PC-9 (cell line): ENCODE measurements around the gene ADORA1. TPM values are rescaled to one million over a fixed set of nuclear protein-coding genes. Genes with fewer than 3 reads are reported as not detected.

Source experiments
- BruUV-seq: library from RNA; stranded (reverse); fragments of 400-500 nt; replicated peaks from 2 replicates; lab custom pipeline; 2021; lab: Mats Ljungman, UMichigan
- CTCF ChIA-PET: fragments of 300-600 bp; sonication (Branson Sonifier 250); formaldehyde crosslinking; loops from one replicate; lab custom pipeline; 2022; ENCODE audit warnings: antibody characterized with exemption; lab: Charles Lee
- POLR2A ChIA-PET: fragments of 300-600 bp; sonication (Branson Sonifier 250); formaldehyde crosslinking; loops from one replicate; lab custom pipeline; 2022; ENCODE audit warnings: antibody characterized with exemption; ENCODE audit not compliant: unreplicated experiment; lab: Charles Lee
- DNase-seq, 2 experiments: peaks; one replicate each; pipeline versions ENCODE4 v3.0.0 to v3.0.0-alpha.2; 2015 to 2022; ENCODE audit warnings: mixed read lengths in 1 of 2
- H2AFZ ChIP-seq: fragments of 200-600 bp; sonication (generic); 2 replicates; pipeline ENCODE4 v1.8.1; 2017; ENCODE audit warnings: antibody characterized with exemption
- H3F3A ChIP-seq: fragments of 200-600 bp; sonication (generic); 2 replicates; pipeline ENCODE4 v1.8.1; 2017; ENCODE audit warnings: antibody characterized with exemption, mild to moderate bottlenecking, low read depth; ENCODE audit not compliant: insufficient read depth
- H3K27ac ChIP-seq: fragments of 200-600 bp; sonication (generic); 2 replicates; pipeline ENCODE4 v1.6.1; 2016; ENCODE audit warnings: mixed run types
- H3K27me3 ChIP-seq: fragments of 200-600 bp; sonication (generic); 2 replicates; pipeline ENCODE4 v1.6.1; 2016; ENCODE audit warnings: low read depth, mixed run types; ENCODE audit not compliant: insufficient read depth
- H3K36me3 ChIP-seq: fragments of 200-600 bp; sonication (generic); 2 replicates; pipeline ENCODE4 v1.6.1; 2016; ENCODE audit warnings: low read depth, mixed run types
- H3K4me1 ChIP-seq: fragments of 200-600 bp; sonication (generic); replicated peaks from 2 replicates; pipeline ENCODE4 v1.6.1; 2016; ENCODE audit warnings: mixed run types; ENCODE audit not compliant: insufficient read depth
- H3K4me2 ChIP-seq: fragments of 200-600 bp; sonication (generic); 2 replicates; pipeline ENCODE4 v1.6.1; 2017; ENCODE audit warnings: mixed run types
- H3K4me3 ChIP-seq: fragments of 200-600 bp; sonication (generic); 2 replicates; pipeline ENCODE4 v1.6.1; 2016; ENCODE audit warnings: mixed run types
- H3K79me2 ChIP-seq: fragments of 200-600 bp; sonication (generic); 2 replicates; pipeline ENCODE4 v1.6.1; 2017; ENCODE audit warnings: low read depth, mixed run types
- H3K9me2 ChIP-seq: fragments of 200-600 bp; sonication (generic); 2 replicates; pipeline ENCODE4 v1.8.1; 2017; ENCODE audit warnings: mild to moderate bottlenecking; ENCODE audit not compliant: insufficient read depth
- H3K9me3 ChIP-seq: fragments of 200-600 bp; sonication (generic); 2 replicates; pipeline ENCODE4 v1.8.1; 2016; ENCODE audit warnings: low read depth; ENCODE audit not compliant: insufficient read depth
- H4K20me1 ChIP-seq: fragments of 200-600 bp; sonication (generic); 2 replicates; pipeline ENCODE4 v1.8.1; 2017; ENCODE audit not compliant: insufficient read depth
- CTCF ChIP-seq: fragments of 200-600 bp; sonication (generic); conservative IDR thresholded peaks from 2 replicates; pipeline ENCODE4 v1.6.1; 2017; ENCODE audit warnings: mixed run types, antibody characterized with exemption, mild to moderate bottlenecking, moderate library complexity
- EZH2 ChIP-seq: fragments of 200-600 bp; sonication (generic); IDR thresholded peaks from 2 replicates; pipeline ENCODE4 v1.8.0; 2017; ENCODE audit warnings: antibody characterized with exemption, low read depth
- intact Hi-C: fragments of 100-400 bp; cut with micrococcal nuclease; formaldehyde crosslinking; loops from one replicate; pipeline ENCODE4 v1.10.0; 2022; ENCODE audit not compliant: unreplicated experiment
- total RNA-seq: library from RNA; stranded (reverse); gene quantifications from 2 replicates; pipeline ENCODE4 v1.2.3, GENCODE V29; 2021

The ADORA1 gene
- total RNA-seq, 1 experiment from 2014 or later = 8.3 TPM

GRCh38 chr1:203080456-203080855, 47.1 kb upstream of the ADORA1 start:
- H3K36me3 ChIP-seq = no peaks in the 10 kb centered on the region
- ChIA-PET CTCF (no interaction called here), POLR2A (no interaction called here)
- no peaks in the 10 kb centered on the region for H3F3A ChIP-seq
- no peaks in the 10 kb centered on the region for H3K9me3 ChIP-seq
- intact Hi-C loops = no loop called here
- no peaks in the 10 kb centered on the region for H3K79me2 ChIP-seq
- no peak for DNase-seq
- H4K20me1 ChIP-seq = no peaks in the 10 kb centered on the region
- H2AFZ ChIP-seq = no peak overlapping the region
- no peak overlapping the region for H3K4me3 ChIP-seq
- H3K4me1 ChIP-seq = peaks cover 8% of the 10 kb centered on the region; the same call in 1 of the 2 replicates
- no peak overlapping the region for H3K4me2 ChIP-seq
- no peak overlapping the region for H3K27ac ChIP-seq
- H3K27me3 ChIP-seq = 0 out of 2 replicates have a peak, but pooled peaks cover 10% of the 10 kb centered on the region
- TF ChIP-seq CTCF (no peak), EZH2 (no peak)
- no peaks in the 10 kb centered on the region for H3K9me2 ChIP-seq
- no TSS peak for BruUV-seq

- no peaks in the 10 kb centered on the region for H4K20me1 ChIP-seq
- DNase-seq = no peak
- no TSS peak for BruUV-seq
- no peak overlapping the region for H3K4me3 ChIP-seq
- no peaks in the 10 kb centered on the region for H3K9me2 ChIP-seq
- TF ChIP-seq EZH2 = no peak
- TF ChIP-seq CTCF = no peak
- H3K4me1 ChIP-seq = peaks cover 8% of the 10 kb centered on the region; the same call in 1 of the 2 replicates
- H3K4me2 ChIP-seq = no peak overlapping the region
- 0 out of 2 replicates have a peak, but pooled peaks cover 10% of the 10 kb centered on the region for H3K27me3 ChIP-seq
- ChIA-PET CTCF (no interaction called here), POLR2A (no interaction called here)
- H3K27ac ChIP-seq = no peak overlapping the region
- no peaks in the 10 kb centered on the region for H3K9me3 ChIP-seq
- no peak overlapping the region for H2AFZ ChIP-seq
- intact Hi-C loops = no loop called here
- H3K36me3 ChIP-seq = no peaks in the 10 kb centered on the region
- no peaks in the 10 kb centered on the region for H3F3A ChIP-seq
- H3K79me2 ChIP-seq = no peaks in the 10 kb centered on the region
These were observed 45.9 kb upstream of the ADORA1 start for GRCh38 chr1:203081465-203082230.

GRCh38 chr1:203082231-203082505, 45.4 kb upstream of the ADORA1 start:
- ChIA-PET CTCF (no interaction called here), POLR2A (no interaction called here)
- Histone ChIP-seq H4K20me1 (no peaks in the 10 kb centered on the region), H3K79me2 (no peaks in the 10 kb centered on the region), H3K4me1 (peaks cover 8% of the 10 kb centered on the region; the same call in 1 of the 2 replicates), H3K27me3 (0 out of 2 replicates have a peak, but pooled peaks cover 7% of the 10 kb centered on the region), H3K36me3 (no peaks in the 10 kb centered on the region), H2AFZ (no peak overlapping the region), H3K27ac (no peak overlapping the region), H3K4me2 (no peak overlapping the region), H3K9me2 (no peaks in the 10 kb centered on the region), H3F3A (no peaks in the 10 kb centered on the region), H3K4me3 (no peak overlapping the region), H3K9me3 (no peaks in the 10 kb centered on the region)
- BruUV-seq = no TSS peak
- DNase-seq = no peak
- intact Hi-C loops = no loop called here
- TF ChIP-seq CTCF (no peak), EZH2 (no peak)
